Pons (tissue), 1 donor: ENCODE data around the gene EXOC8.
"Not testable (repeated sequence)": the region's sequence is repeated elsewhere in the genome, so short reads cannot be mapped to it uniquely, and the experiment has no call there.

Experiments
- DNase-seq: peaks from one replicate; pipeline ENCODE4 v3.0.0-alpha.2; 2016; ENCODE audit warnings: low spot score

EXOC8 gene

GRCh38 chr1:231351816-231352215, 14.2 kb upstream of the EXOC8 start:
- no peak for DNase-seq

GRCh38 chr1:231348856-231349255, 11.2 kb upstream of the EXOC8 start:
- DNase-seq = not testable (repeated sequence)

GRCh38 chr1:231348442-231348841, 10.8 kb upstream of the EXOC8 start:
- DNase-seq = no peak

- no peak for DNase-seq
Measured at GRCh38 chr1:231347961-231348360, 10.3 kb upstream of the EXOC8 start.

- DNase-seq = no peak
Measured at GRCh38 chr1:231340328-231341013, 2.8 kb upstream of the EXOC8 start.

- DNase-seq = no peak
Measured at GRCh38 chr1:231338270-231339128, 847 bp upstream of the EXOC8 start, which contains the start of gene SPRTN. Gene SPRTN, plus strand, starts transcription at chr1:231338293. Its CDS starts 91 bp downstream, at chr1:231338384.

GRCh38 chr1:231337043-231337471, 595 bp downstream of the EXOC8 start:
- DNase-seq = no peak

- no peak for DNase-seq
Measured at GRCh38 chr1:231335663-231336602, 1.7 kb downstream of the EXOC8 start.

- DNase-seq = no peak
Measured at GRCh38 chr1:231334952-231335351, 2.7 kb downstream of the EXOC8 start.

- DNase-seq = no peak
Measured at GRCh38 chr1:231334079-231334666, 3.5 kb downstream of the EXOC8 start.

GRCh38 chr1:231332761-231333160, 4.9 kb downstream of the EXOC8 start:
- no peak for DNase-seq

- no peak for DNase-seq
Measured at GRCh38 chr1:231329483-231329882, 8.2 kb downstream of the EXOC8 start.

- no peak for DNase-seq
Measured at GRCh38 chr1:231327617-231328016, 10.0 kb downstream of the EXOC8 start.

GRCh38 chr1:231326248-231326647, 11.4 kb downstream of the EXOC8 start:
- DNase-seq = no peak

- DNase-seq = no peak
Measured at GRCh38 chr1:231324660-231325059, 13.0 kb downstream of the EXOC8 start.

- DNase-seq = no peak
Measured at GRCh38 chr1:231322880-231323530, 14.6 kb downstream of the EXOC8 start.

GRCh38 chr1:231319080-231319479, 18.6 kb downstream of the EXOC8 start:
- no peak for DNase-seq

GRCh38 chr1:231318568-231318967, 19.1 kb downstream of the EXOC8 start:
- no peak for DNase-seq

GRCh38 chr1:231318015-231318355, 19.7 kb downstream of the EXOC8 start:
- no peak for DNase-seq

- DNase-seq = no peak
Measured at GRCh38 chr1:231317306-231318014, 20.2 kb downstream of the EXOC8 start.

GRCh38 chr1:231315887-231316286, 21.8 kb downstream of the EXOC8 start:
- DNase-seq = no peak
